ENCODE data around the gene CTPS2. TPM values are rescaled to one million over a fixed set of nuclear protein-coding genes. Genes with fewer than 3 reads are reported as not detected.
"Not testable (repeated sequence)": the region's sequence is repeated elsewhere in the genome, so short reads cannot be mapped to it uniquely, and the experiment has no call there.

CTPS2 gene, protein sequence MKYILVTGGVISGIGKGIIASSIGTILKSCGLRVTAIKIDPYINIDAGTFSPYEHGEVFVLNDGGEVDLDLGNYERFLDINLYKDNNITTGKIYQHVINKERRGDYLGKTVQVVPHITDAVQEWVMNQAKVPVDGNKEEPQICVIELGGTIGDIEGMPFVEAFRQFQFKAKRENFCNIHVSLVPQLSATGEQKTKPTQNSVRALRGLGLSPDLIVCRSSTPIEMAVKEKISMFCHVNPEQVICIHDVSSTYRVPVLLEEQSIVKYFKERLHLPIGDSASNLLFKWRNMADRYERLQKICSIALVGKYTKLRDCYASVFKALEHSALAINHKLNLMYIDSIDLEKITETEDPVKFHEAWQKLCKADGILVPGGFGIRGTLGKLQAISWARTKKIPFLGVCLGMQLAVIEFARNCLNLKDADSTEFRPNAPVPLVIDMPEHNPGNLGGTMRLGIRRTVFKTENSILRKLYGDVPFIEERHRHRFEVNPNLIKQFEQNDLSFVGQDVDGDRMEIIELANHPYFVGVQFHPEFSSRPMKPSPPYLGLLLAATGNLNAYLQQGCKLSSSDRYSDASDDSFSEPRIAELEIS
- total RNA-seq (ENCODE audit: low replicate concordance), result 6.2 and 12.0 TPM in 2 replicates

DNA sequence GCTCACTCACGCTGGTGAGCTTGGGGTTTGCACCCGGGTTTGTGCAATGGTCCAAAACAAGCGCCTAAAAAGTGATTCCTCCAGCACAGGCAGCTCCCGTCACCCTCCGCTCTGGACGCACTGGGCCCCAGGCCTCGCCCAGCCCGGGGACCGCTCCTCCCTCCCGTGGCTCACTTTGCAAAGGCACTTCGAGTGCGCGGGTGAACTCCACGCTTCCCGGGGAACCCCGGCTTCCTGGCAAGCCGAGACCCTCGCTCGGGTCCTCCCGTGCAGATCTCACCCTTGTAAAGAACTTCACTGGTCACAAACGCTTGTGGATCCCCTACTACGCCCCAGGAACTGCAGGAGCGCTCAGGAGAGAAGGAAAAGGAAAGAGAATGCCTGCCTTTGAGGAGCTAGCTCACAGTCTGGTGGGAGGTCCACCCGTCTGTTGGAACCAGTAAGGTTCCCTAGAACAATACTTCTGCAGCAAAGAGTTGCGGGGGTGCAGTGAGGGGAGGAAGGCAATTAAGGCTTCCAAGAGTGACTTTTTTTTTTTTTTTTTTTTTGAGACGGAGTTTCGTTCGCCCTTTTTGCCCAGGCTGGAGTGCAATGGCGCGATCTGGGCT lies at the start of gene CTPS2:
Gene CTPS2, minus strand, starts transcription at position 122 of the 608 bp plus-strand sequence. CDS start 9,767 bp downstream, outside the sequence.
- H3K4me3 ChIP-seq (ENCODE audit: low read depth, low read length), result peak within 1 kb of the TSS; percentile 73
- TF ChIP-seq, protein P1, sequence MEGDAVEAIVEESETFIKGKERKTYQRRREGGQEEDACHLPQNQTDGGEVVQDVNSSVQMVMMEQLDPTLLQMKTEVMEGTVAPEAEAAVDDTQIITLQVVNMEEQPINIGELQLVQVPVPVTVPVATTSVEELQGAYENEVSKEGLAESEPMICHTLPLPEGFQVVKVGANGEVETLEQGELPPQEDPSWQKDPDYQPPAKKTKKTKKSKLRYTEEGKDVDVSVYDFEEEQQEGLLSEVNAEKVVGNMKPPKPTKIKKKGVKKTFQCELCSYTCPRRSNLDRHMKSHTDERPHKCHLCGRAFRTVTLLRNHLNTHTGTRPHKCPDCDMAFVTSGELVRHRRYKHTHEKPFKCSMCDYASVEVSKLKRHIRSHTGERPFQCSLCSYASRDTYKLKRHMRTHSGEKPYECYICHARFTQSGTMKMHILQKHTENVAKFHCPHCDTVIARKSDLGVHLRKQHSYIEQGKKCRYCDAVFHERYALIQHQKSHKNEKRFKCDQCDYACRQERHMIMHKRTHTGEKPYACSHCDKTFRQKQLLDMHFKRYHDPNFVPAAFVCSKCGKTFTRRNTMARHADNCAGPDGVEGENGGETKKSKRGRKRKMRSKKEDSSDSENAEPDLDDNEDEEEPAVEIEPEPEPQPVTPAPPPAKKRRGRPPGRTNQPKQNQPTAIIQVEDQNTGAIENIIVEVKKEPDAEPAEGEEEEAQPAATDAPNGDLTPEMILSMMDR (IDR thresholded peaks at IDR 0.05; ENCODE audit: insufficient read depth, low read length), result no peak
- DNase-seq (ENCODE audit: low read depth), result peak; percentile 55

DNA sequence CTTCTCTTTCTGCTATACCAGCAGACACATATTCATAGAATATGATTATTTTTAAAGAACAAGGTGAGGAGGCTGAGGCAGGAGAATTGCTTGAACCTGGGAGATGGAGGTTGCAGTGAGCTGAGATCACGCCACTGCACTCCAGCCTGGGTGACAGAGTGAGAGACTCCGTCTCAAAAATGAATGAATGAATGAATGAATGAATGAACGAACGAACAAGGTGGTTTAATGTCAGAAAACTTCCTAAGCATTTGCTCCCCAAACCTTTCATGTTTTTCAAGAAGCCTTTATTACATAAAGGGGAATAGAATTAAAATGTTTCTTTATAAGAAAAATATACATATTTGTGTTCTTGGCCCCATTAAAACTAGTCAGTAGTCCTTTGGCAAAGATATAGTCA lies 49.0 kb upstream of the CTPS2 start:
- DNase-seq (ENCODE audit: low read depth), result not testable (repeated sequence)

DNA sequence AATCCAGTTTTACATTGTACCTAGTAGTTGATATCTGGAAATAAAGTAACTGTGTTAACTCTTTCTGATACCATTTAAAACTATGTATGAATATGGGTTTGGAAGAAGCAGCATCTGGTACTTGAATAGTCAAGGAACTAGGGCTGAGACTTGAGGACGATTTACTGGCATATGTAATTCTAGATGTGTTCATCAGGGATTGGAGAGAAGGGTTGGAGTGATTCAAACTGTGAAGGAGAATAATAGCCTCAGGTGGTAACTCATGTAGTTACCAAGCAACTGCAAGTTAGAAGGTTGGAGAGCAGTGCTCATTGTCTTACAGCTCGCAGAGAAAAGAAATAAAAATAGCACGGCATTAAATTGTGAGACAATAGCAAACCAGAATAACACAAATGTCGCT lies 44.3 kb upstream of the CTPS2 start:
- no peak overlapping the region for H3K4me3 ChIP-seq (ENCODE audit: low read depth, low read length)
- TF ChIP-seq, protein P1 (IDR thresholded peaks at IDR 0.05; ENCODE audit: insufficient read depth, low read length), result no peak
- DNase-seq (ENCODE audit: low read depth), result no peak

More for the DNA sequence above, 49.0 kb upstream of the CTPS2 start:
- not testable (repeated sequence) for H3K4me3 ChIP-seq (ENCODE audit: low read depth, low read length)

DNA sequence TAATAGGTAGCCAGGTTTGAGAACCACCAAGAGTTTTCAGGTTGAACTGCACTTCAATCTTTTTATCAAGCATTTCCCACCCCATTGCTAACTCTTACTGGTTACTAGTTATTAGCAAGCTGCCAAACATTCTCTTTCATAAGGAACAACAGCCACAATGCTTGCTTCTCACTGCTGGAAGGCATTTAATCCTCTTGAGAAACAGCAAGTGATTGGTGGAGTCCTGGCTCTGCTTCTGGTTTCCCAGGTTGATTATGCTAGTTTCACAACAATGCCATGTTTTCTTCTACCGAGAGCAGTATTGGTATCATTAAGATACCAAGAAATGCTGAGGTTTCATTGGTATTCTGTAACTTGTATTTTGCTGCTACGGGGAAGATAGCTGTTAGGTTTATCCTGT lies 41.5 kb upstream of the CTPS2 start:
- TF ChIP-seq, protein P1 (IDR thresholded peaks at IDR 0.05; ENCODE audit: insufficient read depth, low read length), result no peak
- H3K4me3 ChIP-seq (ENCODE audit: low read depth, low read length), result no peak overlapping the region
- DNase-seq (ENCODE audit: low read depth), result no peak

DNA sequence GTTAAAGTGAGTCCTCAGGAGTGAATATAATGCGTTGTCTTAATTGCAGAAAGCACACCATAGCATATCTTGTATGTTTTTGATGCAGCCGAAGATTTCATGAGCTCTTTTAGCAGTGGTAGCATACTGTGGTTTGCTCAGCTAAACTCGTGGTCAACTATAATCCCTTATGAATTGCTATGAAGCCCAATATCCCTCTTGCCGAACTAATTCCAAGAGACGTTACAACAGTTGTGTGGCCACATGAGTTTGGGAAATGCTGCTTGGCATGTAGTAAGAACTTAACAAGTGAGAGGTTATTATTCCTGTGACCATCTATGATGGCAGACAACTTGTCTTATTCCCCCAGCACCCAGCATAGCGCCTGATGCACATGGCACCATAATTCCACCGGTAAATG lies 37.7 kb upstream of the CTPS2 start:
- H3K4me3 ChIP-seq (ENCODE audit: low read depth, low read length), result no peak overlapping the region
- no peak for DNase-seq (ENCODE audit: low read depth)
- TF ChIP-seq, protein P1 (IDR thresholded peaks at IDR 0.05; ENCODE audit: insufficient read depth, low read length), result no peak

DNA sequence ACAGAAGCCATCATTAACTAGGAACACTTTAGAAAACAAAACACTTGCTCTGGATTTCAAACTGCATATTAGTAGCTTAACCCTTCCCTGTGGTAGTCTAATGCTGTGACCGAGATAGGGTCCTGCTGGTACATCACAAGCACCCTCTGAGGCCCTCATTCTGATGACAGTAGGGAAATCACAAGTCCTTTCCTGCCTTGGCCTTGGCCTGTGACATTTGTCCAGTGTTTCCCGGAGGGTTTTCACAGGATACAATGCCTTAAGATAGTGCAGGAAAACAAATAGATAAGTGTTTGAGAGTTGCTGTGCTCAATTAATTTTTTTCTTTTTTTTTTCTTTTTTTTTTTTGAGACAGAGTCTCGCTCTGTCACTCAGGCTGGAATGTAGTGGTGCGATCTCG lies 36.0 kb upstream of the CTPS2 start:
- H3K4me3 ChIP-seq (ENCODE audit: low read depth, low read length), result no peak overlapping the region
- no peak for DNase-seq (ENCODE audit: low read depth)
- TF ChIP-seq, protein P1 (IDR thresholded peaks at IDR 0.05; ENCODE audit: insufficient read depth, low read length), result no peak

DNA sequence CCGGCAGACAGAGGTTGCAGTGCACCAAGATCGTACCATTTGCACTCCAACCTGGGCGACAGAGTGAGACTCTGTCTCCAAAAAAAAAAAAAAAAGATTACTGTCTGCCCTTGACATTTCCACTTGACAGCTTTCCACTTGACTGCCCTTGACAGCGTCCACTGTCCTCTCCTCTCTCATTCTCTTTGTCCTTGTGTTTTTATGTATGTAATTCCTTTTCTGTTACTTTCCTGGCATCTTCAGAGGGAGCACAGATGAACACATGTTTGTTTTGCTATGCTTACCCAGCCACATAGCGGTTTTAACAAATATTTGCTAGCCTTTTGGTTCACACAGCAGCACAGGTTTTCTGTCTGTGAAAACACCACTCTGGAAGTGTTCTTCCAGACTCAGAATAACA lies 33.2 kb upstream of the CTPS2 start:
- no peak for DNase-seq (ENCODE audit: low read depth)
- no peak overlapping the region for H3K4me3 ChIP-seq (ENCODE audit: low read depth, low read length)
- TF ChIP-seq, protein P1 (IDR thresholded peaks at IDR 0.05; ENCODE audit: insufficient read depth, low read length), result no peak

All from fibroblast of the aortic adventitia (primary cell).